Activated naive CD8-positive, alpha-beta T cell treated with anti-CD3 and anti-CD28 coated beads, Interleukin-2, amount 50 U/mL, for 24 hours (primary cell): ENCODE data around the gene NOTCH4.
"Not testable (repeated sequence)": the region's sequence is repeated elsewhere in the genome, so short reads cannot be mapped to it uniquely, and the experiment has no call there.

ENCODE experiments used
- ATAC-seq: fragments of 150-1000 bp; cut with Tn5 transposase; one replicate; pipeline ENCODE4 v1.10.0; 2021
- DNase-seq: peaks from one replicate; pipeline ENCODE4 v3.0.0; 2021
- H3K27ac Mint-ChIP-seq: one replicate; pipeline ENCODE4 v1.8.0; 2021; ENCODE audit warnings: mild to moderate bottlenecking, mixed read lengths
- H3K27me3 Mint-ChIP-seq: one replicate; pipeline ENCODE4 v1.8.0; 2021; ENCODE audit warnings: mixed read lengths
- H3K36me3 Mint-ChIP-seq: one replicate; pipeline ENCODE4 v1.8.0; 2021; ENCODE audit warnings: low read depth, mixed read lengths
- H3K4me1 Mint-ChIP-seq: one replicate; pipeline ENCODE4 v1.8.0; 2021; ENCODE audit warnings: mixed read lengths
- H3K4me3 Mint-ChIP-seq: one replicate; pipeline ENCODE4 v1.8.0; 2021; ENCODE audit warnings: mild to moderate bottlenecking, moderate library complexity, mixed read lengths
- H3K9me3 Mint-ChIP-seq: one replicate; pipeline ENCODE4 v1.8.0; 2021; ENCODE audit warnings: mixed read lengths

Gene NOTCH4

GRCh38 chr6:32223258-32224235 is at the start of gene NOTCH4:
TSS of gene NOTCH4 (minus strand) at chr6:32224067. CDS start at chr6:32223928, 139 bp downstream.
- Mint-ChIP-seq H3K27me3 (peaks cover under 1% of the 10 kb centered on the region), H3K27ac (no peak within 1 kb of the TSS), H3K4me3 (no peak within 1 kb of the TSS), H3K4me1 (peaks cover 20% of the 10 kb centered on the region), H3K36me3 (no peaks in the 10 kb centered on the region), H3K9me3 (no peaks in the 10 kb centered on the region)
- no peak for ATAC-seq
- no peak for DNase-seq

GRCh38 chr6:32271429-32271828 is 47.6 kb upstream of the NOTCH4 start:
- no peaks in the 10 kb centered on the region for H3K36me3 Mint-ChIP-seq
- H3K27ac Mint-ChIP-seq: peak overlapping the region; percentile 37
- peaks cover 5% of the 10 kb centered on the region for H3K27me3 Mint-ChIP-seq
- H3K9me3 Mint-ChIP-seq: peaks cover 4% of the 10 kb centered on the region
- ATAC-seq: no peak
- peak overlapping the region; percentile 2 for H3K4me3 Mint-ChIP-seq
- no peak for DNase-seq
- peaks cover 30% of the 10 kb centered on the region for H3K4me1 Mint-ChIP-seq

GRCh38 chr6:32268459-32268858 is 44.6 kb upstream of the NOTCH4 start:
- not testable (repeated sequence) for H3K4me3 Mint-ChIP-seq, DNase-seq, H3K27me3 Mint-ChIP-seq, H3K9me3 Mint-ChIP-seq, ATAC-seq, H3K27ac Mint-ChIP-seq, H3K36me3 Mint-ChIP-seq
- peaks cover 27% of the 10 kb centered on the region for H3K4me1 Mint-ChIP-seq

- no peaks in the 10 kb centered on the region for H3K36me3 Mint-ChIP-seq
- peaks cover 4% of the 10 kb centered on the region for H3K9me3 Mint-ChIP-seq
- H3K4me3 Mint-ChIP-seq: no peak overlapping the region
- H3K4me1 Mint-ChIP-seq: peaks cover 19% of the 10 kb centered on the region
- no peak for ATAC-seq
- DNase-seq: no peak
- no peak overlapping the region for H3K27ac Mint-ChIP-seq
- peaks cover 13% of the 10 kb centered on the region for H3K27me3 Mint-ChIP-seq
Observed at GRCh38 chr6:32267035-32267434, 43.2 kb upstream of the NOTCH4 start.

GRCh38 chr6:32257262-32257661 is 33.4 kb upstream of the NOTCH4 start:
- not testable (repeated sequence) for H3K27ac Mint-ChIP-seq, H3K4me3 Mint-ChIP-seq, DNase-seq, H3K27me3 Mint-ChIP-seq, H3K9me3 Mint-ChIP-seq, H3K36me3 Mint-ChIP-seq, ATAC-seq
- H3K4me1 Mint-ChIP-seq: peaks cover 25% of the 10 kb centered on the region

- peak; percentile 94 for ATAC-seq
- peak; percentile 72 for DNase-seq
- Mint-ChIP-seq H3K27ac (peak overlapping the region; percentile 81), H3K9me3 (no peaks in the 10 kb centered on the region), H3K36me3 (peaks cover 2% of the 10 kb centered on the region), H3K4me1 (peaks cover 33% of the 10 kb centered on the region), H3K4me3 (peak overlapping the region; percentile 69), H3K27me3 (peaks cover 2% of the 10 kb centered on the region)
Observed at GRCh38 chr6:32255199-32256153, 31.6 kb upstream of the NOTCH4 start.

- Mint-ChIP-seq H3K27me3 (peaks cover 2% of the 10 kb centered on the region), H3K4me3 (no peak overlapping the region), H3K9me3 (peaks cover 1% of the 10 kb centered on the region), H3K36me3 (peaks cover 2% of the 10 kb centered on the region), H3K4me1 (peaks cover 33% of the 10 kb centered on the region), H3K27ac (no peak overlapping the region)
- DNase-seq (no peak), ATAC-seq (no peak)
Observed at GRCh38 chr6:32254761-32255198, 30.9 kb upstream of the NOTCH4 start.

- Mint-ChIP-seq H3K4me1 (peaks cover 33% of the 10 kb centered on the region), H3K9me3 (peaks cover 15% of the 10 kb centered on the region), H3K27ac (no peak overlapping the region), H3K36me3 (no peaks in the 10 kb centered on the region), H3K27me3 (no peaks in the 10 kb centered on the region), H3K4me3 (no peak overlapping the region)
- ATAC-seq: peak; percentile 58
- DNase-seq: no peak
Observed at GRCh38 chr6:32252331-32253009, 28.6 kb upstream of the NOTCH4 start.

GRCh38 chr6:32249262-32249661 is 25.4 kb upstream of the NOTCH4 start:
- H3K27ac Mint-ChIP-seq: no peak overlapping the region
- no peak for ATAC-seq
- peaks cover 31% of the 10 kb centered on the region for H3K4me1 Mint-ChIP-seq
- H3K4me3 Mint-ChIP-seq: no peak overlapping the region
- H3K9me3 Mint-ChIP-seq: peaks cover 15% of the 10 kb centered on the region
- H3K27me3 Mint-ChIP-seq: peaks cover 2% of the 10 kb centered on the region
- no peaks in the 10 kb centered on the region for H3K36me3 Mint-ChIP-seq
- DNase-seq: no peak

- DNase-seq (no peak), ATAC-seq (no peak)
- no peaks in the 10 kb centered on the region for H3K36me3 Mint-ChIP-seq
- H3K27ac Mint-ChIP-seq: no peak overlapping the region
- peaks cover 2% of the 10 kb centered on the region for H3K27me3 Mint-ChIP-seq
- peaks cover 20% of the 10 kb centered on the region for H3K4me1 Mint-ChIP-seq
- H3K9me3 Mint-ChIP-seq: peaks cover 15% of the 10 kb centered on the region
- no peak overlapping the region for H3K4me3 Mint-ChIP-seq
Observed at GRCh38 chr6:32247401-32247800, 23.5 kb upstream of the NOTCH4 start.

- Mint-ChIP-seq H3K36me3 (no peaks in the 10 kb centered on the region), H3K27ac (no peak overlapping the region), H3K9me3 (peaks cover 15% of the 10 kb centered on the region), H3K4me1 (peaks cover 29% of the 10 kb centered on the region), H3K4me3 (peak overlapping the region; percentile 30), H3K27me3 (peaks cover 2% of the 10 kb centered on the region)
- ATAC-seq: peak; percentile 60
- peak; percentile 83 for DNase-seq
Observed at GRCh38 chr6:32244946-32245398, 21.1 kb upstream of the NOTCH4 start.

GRCh38 chr6:32244270-32244669 is 20.4 kb upstream of the NOTCH4 start:
- H3K9me3 Mint-ChIP-seq: peaks cover 8% of the 10 kb centered on the region
- ATAC-seq (no peak), DNase-seq (no peak)
- H3K27ac Mint-ChIP-seq: no peak overlapping the region
- H3K36me3 Mint-ChIP-seq: no peaks in the 10 kb centered on the region
- H3K4me3 Mint-ChIP-seq: no peak overlapping the region
- peaks cover 33% of the 10 kb centered on the region for H3K4me1 Mint-ChIP-seq
- peaks cover 2% of the 10 kb centered on the region for H3K27me3 Mint-ChIP-seq

- ATAC-seq, H3K27ac Mint-ChIP-seq, H3K9me3 Mint-ChIP-seq, H3K27me3 Mint-ChIP-seq, H3K36me3 Mint-ChIP-seq, DNase-seq, H3K4me3 Mint-ChIP-seq: not testable (repeated sequence)
- H3K4me1 Mint-ChIP-seq: peaks cover 33% of the 10 kb centered on the region
Observed at GRCh38 chr6:32242318-32242813, 18.5 kb upstream of the NOTCH4 start.

GRCh38 chr6:32240686-32241085 is 16.8 kb upstream of the NOTCH4 start:
- Mint-ChIP-seq H3K9me3 (no peaks in the 10 kb centered on the region), H3K27me3 (peaks cover 3% of the 10 kb centered on the region), H3K27ac (peak overlapping the region; percentile 9), H3K4me1 (peaks cover 33% of the 10 kb centered on the region), H3K36me3 (no peaks in the 10 kb centered on the region), H3K4me3 (no peak overlapping the region)
- ATAC-seq (no peak), DNase-seq (no peak)
